ENCODE measurements around the gene SLC29A3.
"Not testable (repeated sequence)": the region's sequence is repeated elsewhere in the genome, so short reads cannot be mapped to it uniquely, and the experiment has no call there.

The SLC29A3 gene

DNA sequence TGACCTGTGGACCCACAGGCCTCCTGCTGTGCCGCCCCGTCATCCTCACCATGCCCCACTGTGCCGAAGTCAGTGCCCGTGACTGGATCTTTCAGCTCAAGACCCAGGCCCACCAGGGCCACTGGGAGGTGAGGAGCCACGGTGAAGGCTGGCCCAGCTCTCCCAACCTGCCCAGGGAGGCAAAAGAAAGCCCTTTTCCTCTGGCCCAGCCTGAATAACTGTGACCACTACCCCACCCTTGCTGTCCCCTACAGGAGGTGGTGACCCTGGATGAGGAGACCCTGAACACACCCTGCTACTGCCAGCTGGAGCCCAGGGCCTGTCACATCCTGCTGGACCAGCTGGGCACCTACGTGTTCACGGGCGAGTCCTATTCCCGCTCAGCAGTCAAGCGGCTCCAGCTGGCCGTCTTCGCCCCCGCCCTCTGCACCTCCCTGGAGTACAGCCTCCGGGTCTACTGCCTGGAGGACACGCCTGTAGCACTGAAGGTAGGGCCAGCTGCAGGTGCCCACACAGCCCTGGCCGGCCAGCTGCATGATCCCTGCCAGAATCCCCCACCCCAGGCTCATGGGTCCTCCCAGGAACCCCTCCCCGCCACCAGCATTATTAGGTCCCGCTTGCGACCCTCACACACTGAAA is 25.5 kb upstream of the SLC29A3 start:
- TF ChIP-seq POLR2AphosphoS5 (IDR thresholded peaks at IDR 0.05; ENCODE audit: borderline replicate concordance, low read depth, low read length) (no peak), FOXP2 (optimal IDR thresholded peaks at IDR 0.05; ENCODE audit: control extremely low read depth, extremely low read length, insufficient read depth) (no peak), EZH2 (IDR thresholded peaks at IDR 0.05) (no peak)
- H3K9ac ChIP-seq (ENCODE audit: insufficient read length): no peak overlapping the region
- no peak overlapping the region for H3K4me3 ChIP-seq
- no peak for DNase-seq (ENCODE audit: low read depth, low spot score)
- H3K27ac ChIP-seq: no peak overlapping the region
- peaks cover 13% of the 10 kb centered on the region; the same call in 1 of the 2 replicates for H3K36me3 ChIP-seq (ENCODE audit: insufficient read depth, low read length)
- H3K9me3 ChIP-seq (ENCODE audit: low read depth, low read length): no peaks in the 10 kb centered on the region

DNA sequence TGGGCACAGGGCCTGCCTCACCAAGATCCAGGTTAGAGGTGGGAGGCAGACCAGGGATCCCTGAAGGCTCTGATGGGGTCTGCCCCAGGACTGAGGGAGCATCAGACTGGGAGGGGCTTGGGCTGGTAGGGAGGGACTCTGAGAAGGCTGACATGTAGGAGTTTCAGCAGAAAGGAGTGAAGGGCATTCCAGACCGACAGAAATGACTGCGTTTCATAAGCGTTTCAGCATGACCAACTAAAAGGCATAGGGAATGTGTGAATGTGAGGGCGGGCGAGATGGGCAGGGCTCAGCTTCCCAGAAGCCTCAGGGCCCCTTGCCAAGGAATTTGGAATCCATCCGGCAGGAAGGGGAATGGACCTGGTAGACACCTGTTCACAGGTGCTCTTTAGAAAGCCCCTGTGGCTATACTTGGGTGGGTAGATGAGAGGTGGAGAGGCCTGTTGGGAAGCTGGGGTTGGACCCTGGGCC is 24.9 kb upstream of the SLC29A3 start:
- TF ChIP-seq FOXP2 (optimal IDR thresholded peaks at IDR 0.05; ENCODE audit: control extremely low read depth, extremely low read length, insufficient read depth): no peak
- no peak for TF ChIP-seq POLR2AphosphoS5 (IDR thresholded peaks at IDR 0.05; ENCODE audit: borderline replicate concordance, low read depth, low read length)
- no peak for TF ChIP-seq EZH2 (IDR thresholded peaks at IDR 0.05)
- H3K36me3 ChIP-seq (ENCODE audit: insufficient read depth, low read length): peaks cover 17% of the 10 kb centered on the region; the same call in 1 of the 2 replicates
- no peak overlapping the region for H3K27ac ChIP-seq
- no peak for DNase-seq (ENCODE audit: low read depth, low spot score)
- no peak overlapping the region for H3K9ac ChIP-seq (ENCODE audit: insufficient read length)
- no peak overlapping the region for H3K4me3 ChIP-seq
- H3K9me3 ChIP-seq (ENCODE audit: low read depth, low read length): no peaks in the 10 kb centered on the region

DNA sequence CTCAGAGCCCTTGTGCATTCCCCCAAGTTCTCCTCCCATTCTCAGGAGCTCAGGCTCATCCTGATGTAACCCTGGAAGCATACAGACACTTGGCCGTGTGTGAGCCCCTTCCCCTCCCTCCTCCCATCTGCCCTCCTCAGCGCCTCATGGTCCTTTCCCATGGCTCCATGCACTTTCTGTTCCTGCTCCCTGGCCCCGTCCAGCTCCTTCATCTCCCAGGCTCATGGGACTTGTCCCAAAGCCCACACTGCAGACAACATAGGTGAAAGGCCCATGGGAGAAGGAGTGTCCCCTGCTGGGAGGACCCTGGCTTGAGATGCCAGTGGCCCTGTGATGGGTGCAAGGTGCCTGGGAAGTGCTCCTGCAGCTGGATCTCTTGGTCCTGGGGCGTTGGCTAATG is 24.2 kb upstream of the SLC29A3 start:
- no peak for DNase-seq (ENCODE audit: low read depth, low spot score)
- H3K36me3 ChIP-seq (ENCODE audit: insufficient read depth, low read length): peaks cover 17% of the 10 kb centered on the region; the same call in 1 of the 2 replicates
- no peak for TF ChIP-seq FOXP2 (optimal IDR thresholded peaks at IDR 0.05; ENCODE audit: control extremely low read depth, extremely low read length, insufficient read depth)
- TF ChIP-seq POLR2AphosphoS5 (IDR thresholded peaks at IDR 0.05; ENCODE audit: borderline replicate concordance, low read depth, low read length): no peak
- no peak for TF ChIP-seq EZH2 (IDR thresholded peaks at IDR 0.05)
- no peak overlapping the region for H3K4me3 ChIP-seq
- no peak overlapping the region for H3K9ac ChIP-seq (ENCODE audit: insufficient read length)
- H3K27ac ChIP-seq: no peak overlapping the region
- no peaks in the 10 kb centered on the region for H3K9me3 ChIP-seq (ENCODE audit: low read depth, low read length)

DNA sequence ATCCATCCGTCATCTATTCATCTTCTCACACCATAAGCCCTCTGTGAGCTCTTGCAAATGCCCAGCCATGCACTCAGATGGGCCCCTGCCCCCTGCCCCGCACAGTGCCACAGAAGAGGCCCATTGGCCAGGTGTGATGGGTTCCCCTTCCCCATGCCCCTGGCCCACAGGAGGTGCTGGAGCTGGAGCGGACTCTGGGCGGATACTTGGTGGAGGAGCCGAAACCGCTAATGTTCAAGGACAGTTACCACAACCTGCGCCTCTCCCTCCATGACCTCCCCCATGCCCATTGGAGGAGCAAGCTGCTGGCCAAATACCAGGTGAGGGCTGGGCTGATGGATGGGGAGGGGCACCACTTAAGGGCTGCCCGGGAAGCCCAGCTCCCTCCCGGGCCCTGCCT is 23.4 kb upstream of the SLC29A3 start:
- peaks cover 17% of the 10 kb centered on the region; the same call in 1 of the 2 replicates for H3K36me3 ChIP-seq (ENCODE audit: insufficient read depth, low read length)
- H3K4me3 ChIP-seq: no peak overlapping the region
- no peak overlapping the region for H3K9ac ChIP-seq (ENCODE audit: insufficient read length)
- H3K27ac ChIP-seq: no peak overlapping the region
- TF ChIP-seq POLR2AphosphoS5 (IDR thresholded peaks at IDR 0.05; ENCODE audit: borderline replicate concordance, low read depth, low read length) (no peak), EZH2 (IDR thresholded peaks at IDR 0.05) (no peak), FOXP2 (optimal IDR thresholded peaks at IDR 0.05; ENCODE audit: control extremely low read depth, extremely low read length, insufficient read depth) (no peak)
- H3K9me3 ChIP-seq (ENCODE audit: low read depth, low read length): no peaks in the 10 kb centered on the region
- no peak for DNase-seq (ENCODE audit: low read depth, low spot score)

DNA sequence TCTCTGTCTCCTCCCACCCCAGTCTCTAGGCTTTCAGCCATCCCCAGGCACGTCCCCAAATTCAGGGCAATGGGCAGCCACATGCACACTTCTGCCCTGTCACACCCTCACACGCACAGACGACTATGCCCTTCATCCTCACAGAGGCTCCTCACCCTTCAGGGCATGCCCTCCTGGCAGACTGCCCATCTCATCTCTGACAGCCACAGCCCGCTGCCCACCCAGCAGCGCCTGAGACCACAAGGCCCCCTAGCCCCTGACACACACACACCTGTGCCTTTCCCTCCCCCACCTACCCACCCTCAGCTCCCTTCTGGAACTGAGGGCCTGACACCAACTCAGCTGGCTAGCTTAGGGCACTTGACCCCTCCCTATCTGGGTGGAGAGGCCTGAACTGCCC is 23.0 kb upstream of the SLC29A3 start:
- no peak overlapping the region for H3K9ac ChIP-seq (ENCODE audit: insufficient read length)
- H3K4me3 ChIP-seq: no peak overlapping the region
- TF ChIP-seq FOXP2 (optimal IDR thresholded peaks at IDR 0.05; ENCODE audit: control extremely low read depth, extremely low read length, insufficient read depth) (no peak), EZH2 (IDR thresholded peaks at IDR 0.05) (no peak), POLR2AphosphoS5 (IDR thresholded peaks at IDR 0.05; ENCODE audit: borderline replicate concordance, low read depth, low read length) (no peak)
- peaks cover 17% of the 10 kb centered on the region; the same call in 1 of the 2 replicates for H3K36me3 ChIP-seq (ENCODE audit: insufficient read depth, low read length)
- no peak overlapping the region for H3K27ac ChIP-seq
- H3K9me3 ChIP-seq (ENCODE audit: low read depth, low read length): no peaks in the 10 kb centered on the region
- no peak for DNase-seq (ENCODE audit: low read depth, low spot score)

DNA sequence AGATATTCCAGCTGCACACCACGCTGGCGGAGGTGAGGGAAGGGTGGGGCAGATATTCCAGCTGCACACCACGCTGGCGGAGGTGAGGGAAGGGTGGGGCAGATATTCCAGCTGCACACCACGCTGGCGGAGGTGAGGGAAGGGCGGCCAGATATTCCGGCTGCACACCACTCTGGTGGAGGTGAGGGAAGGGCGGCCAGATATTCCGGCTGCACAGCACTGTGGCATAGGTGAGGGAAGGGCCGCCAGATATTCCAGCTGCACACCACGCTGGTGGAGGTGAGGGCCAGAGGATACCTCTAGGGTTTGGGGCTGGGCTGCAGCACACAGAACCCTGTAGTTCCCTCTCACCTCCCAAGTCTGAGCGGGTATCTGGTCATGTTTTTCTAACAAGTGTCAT is 22.2 kb upstream of the SLC29A3 start:
- H3K9me3 ChIP-seq (ENCODE audit: low read depth, low read length); H3K4me3 ChIP-seq; H3K27ac ChIP-seq; DNase-seq (ENCODE audit: low read depth, low spot score); H3K9ac ChIP-seq (ENCODE audit: insufficient read length): not testable (repeated sequence)
- H3K36me3 ChIP-seq (ENCODE audit: insufficient read depth, low read length): peaks cover 17% of the 10 kb centered on the region; the same call in 1 of the 2 replicates

DNA sequence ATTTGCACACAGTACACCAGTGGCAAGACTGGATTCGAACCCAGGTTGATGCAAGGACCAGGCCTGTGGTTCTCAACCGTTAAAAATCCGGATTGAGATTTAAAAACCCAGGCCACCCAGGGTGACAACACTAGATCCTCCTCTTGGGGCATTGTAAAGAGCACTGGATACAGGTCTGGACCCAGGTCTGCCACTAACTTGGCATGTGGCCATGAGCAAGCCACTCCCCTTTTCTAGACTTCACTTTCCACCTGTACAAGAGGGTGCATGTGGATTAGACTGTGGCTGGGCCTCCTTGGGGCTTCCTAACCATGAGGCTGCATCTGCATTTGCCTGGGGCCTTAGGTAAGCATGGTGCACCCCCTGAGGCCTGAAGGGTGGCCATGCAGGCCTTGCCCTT is 21.7 kb upstream of the SLC29A3 start:
- H3K4me3 ChIP-seq: no peak overlapping the region
- H3K27ac ChIP-seq: no peak overlapping the region
- H3K9me3 ChIP-seq (ENCODE audit: low read depth, low read length): no peaks in the 10 kb centered on the region
- no peak for DNase-seq (ENCODE audit: low read depth, low spot score)
- TF ChIP-seq FOXP2 (optimal IDR thresholded peaks at IDR 0.05; ENCODE audit: control extremely low read depth, extremely low read length, insufficient read depth): no peak
- TF ChIP-seq EZH2 (IDR thresholded peaks at IDR 0.05): no peak
- no peak for TF ChIP-seq POLR2AphosphoS5 (IDR thresholded peaks at IDR 0.05; ENCODE audit: borderline replicate concordance, low read depth, low read length)
- H3K9ac ChIP-seq (ENCODE audit: insufficient read length): no peak overlapping the region
- H3K36me3 ChIP-seq (ENCODE audit: insufficient read depth, low read length): peaks cover 13% of the 10 kb centered on the region; the same call in 1 of the 2 replicates

DNA sequence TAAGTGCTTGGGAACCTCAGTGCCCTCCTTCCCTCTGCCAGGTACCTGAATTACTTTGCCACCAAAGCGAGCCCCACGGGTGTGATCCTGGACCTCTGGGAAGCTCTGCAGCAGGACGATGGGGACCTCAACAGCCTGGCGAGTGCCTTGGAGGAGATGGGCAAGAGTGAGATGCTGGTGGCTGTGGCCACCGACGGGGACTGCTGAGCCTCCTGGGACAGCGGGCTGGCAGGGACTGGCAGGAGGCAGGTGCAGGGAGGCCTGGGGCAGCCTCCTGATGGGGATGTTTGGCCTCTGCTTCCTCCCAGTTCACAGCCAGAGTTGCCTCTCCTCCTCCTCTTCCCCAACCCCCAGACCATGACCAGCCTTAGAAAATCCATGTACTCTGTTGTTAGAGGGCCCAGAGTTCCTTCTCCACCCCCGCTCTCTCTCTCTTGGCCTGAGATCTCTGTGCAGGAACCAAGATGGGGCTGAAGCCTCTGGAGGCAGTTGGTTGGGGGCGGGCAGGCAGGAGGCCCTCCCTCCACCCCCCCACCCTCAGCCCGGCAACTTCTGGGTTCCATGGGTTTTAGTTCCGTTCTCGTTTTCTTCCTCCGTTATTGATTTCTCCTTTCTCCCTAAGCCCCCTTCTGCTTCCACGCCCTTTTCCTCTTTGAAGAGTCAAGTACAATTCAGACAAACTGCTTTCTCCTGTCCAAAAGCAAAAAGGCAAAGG is 19.8 kb upstream of the SLC29A3 start:
- no peak for DNase-seq (ENCODE audit: low read depth, low spot score)
- H3K36me3 ChIP-seq (ENCODE audit: insufficient read depth, low read length): peaks cover 10% of the 10 kb centered on the region; the same call in 1 of the 2 replicates
- H3K27ac ChIP-seq: no peak overlapping the region
- TF ChIP-seq EZH2 (IDR thresholded peaks at IDR 0.05) (no peak), POLR2AphosphoS5 (IDR thresholded peaks at IDR 0.05; ENCODE audit: borderline replicate concordance, low read depth, low read length) (no peak), FOXP2 (optimal IDR thresholded peaks at IDR 0.05; ENCODE audit: control extremely low read depth, extremely low read length, insufficient read depth) (no peak)
- H3K9ac ChIP-seq (ENCODE audit: insufficient read length): no peak overlapping the region
- H3K4me3 ChIP-seq: no peak overlapping the region
- H3K9me3 ChIP-seq (ENCODE audit: low read depth, low read length): no peaks in the 10 kb centered on the region

Data from SK-N-MC (cell line).